Activated CD8-positive, alpha-beta memory T cell treated with anti-CD3 and anti-CD28 coated beads, Interleukin-2, amount 10 ng/mL, durations not matched to agents 7 days and 5 days (primary cell): ENCODE measurements around the gene DCLK1. TPM values are rescaled to one million over a fixed set of nuclear protein-coding genes. Genes with fewer than 3 reads are reported as not detected.
"Not testable (repeated sequence)": the region's sequence is repeated elsewhere in the genome, so short reads cannot be mapped to it uniquely, and the experiment has no call there.

ENCODE experiments used
- ATAC-seq: fragments of 150-1000 bp; cut with Tn5 transposase; one replicate; pipeline ENCODE4 v1.10.0; 2021; ENCODE audit warnings: moderate library complexity
- CTCF ChIA-PET: fragments of 350-600 bp; sonication (Branson Sonifier 250); formaldehyde crosslinking; loops from one replicate; lab custom pipeline; 2021; ENCODE audit warnings: antibody characterized with exemption; lab: Charles Lee
- DNase-seq: peaks from one replicate; pipeline ENCODE4 v3.0.0-alpha.2; 2020
- H3K27ac Mint-ChIP-seq: one replicate; pipeline ENCODE4 v1.8.0; 2021; ENCODE audit warnings: mild to moderate bottlenecking, mixed read lengths
- H3K27me3 Mint-ChIP-seq: one replicate; pipeline ENCODE4 v1.8.0; 2021; ENCODE audit warnings: mixed read lengths
- H3K36me3 Mint-ChIP-seq: one replicate; pipeline ENCODE4 v1.8.0; 2021; ENCODE audit warnings: mild to moderate bottlenecking, mixed read lengths
- H3K4me1 Mint-ChIP-seq: one replicate; pipeline ENCODE4 v1.8.0; 2021; ENCODE audit warnings: mixed read lengths
- H3K4me3 Mint-ChIP-seq: one replicate; pipeline ENCODE4 v1.8.0; 2021; ENCODE audit warnings: mild to moderate bottlenecking, moderate library complexity, mixed read lengths
- H3K9me3 Mint-ChIP-seq: one replicate; pipeline ENCODE4 v1.8.0; 2022; ENCODE audit warnings: low read depth, mixed read lengths
- total RNA-seq, 2 experiments: library from RNA; stranded (reverse); gene quantifications; one replicate each; pipeline ENCODE4 v1.2.3, GENCODE V29; 2021

The DCLK1 gene
- total RNA-seq, 2 experiments from 2014 or later = not detected

DNA sequence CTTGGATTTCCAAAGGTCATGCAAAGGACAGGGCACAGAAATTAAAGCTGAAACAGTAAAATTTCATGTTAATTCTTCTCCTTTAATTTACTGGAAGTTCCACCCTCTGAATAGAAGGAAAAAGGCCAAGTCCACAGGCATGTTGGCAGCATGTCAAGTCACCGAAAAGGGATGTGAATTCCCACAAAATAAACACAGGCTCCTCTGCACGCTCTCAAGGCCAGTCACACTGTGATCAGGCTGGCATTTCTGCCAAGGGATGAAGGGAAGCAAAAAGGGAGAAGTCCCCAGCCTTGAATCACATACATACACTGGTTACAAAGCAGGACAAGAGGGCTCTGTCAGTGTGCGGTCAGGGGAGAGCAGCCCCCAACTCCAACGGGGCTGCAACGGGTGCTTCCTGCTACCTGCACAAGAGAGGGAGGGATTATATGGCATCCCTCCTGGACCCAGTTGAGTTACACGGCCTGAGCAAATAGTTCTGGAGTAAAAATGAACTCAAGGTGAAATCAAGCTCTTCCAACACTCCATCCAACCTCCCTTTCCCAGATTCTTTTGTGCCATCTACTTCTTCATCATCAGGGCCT is 6.9 kb downstream of the DCLK1 start:
- H3K4me3 Mint-ChIP-seq = no peak overlapping the region
- H3K27me3 Mint-ChIP-seq = no peaks in the 10 kb centered on the region
- DNase-seq (no peak), ATAC-seq (no peak)
- H3K4me1 Mint-ChIP-seq = no peaks in the 10 kb centered on the region
- no peaks in the 10 kb centered on the region for H3K9me3 Mint-ChIP-seq
- no peak overlapping the region for H3K27ac Mint-ChIP-seq
- CTCF ChIA-PET = no interaction called here
- no peaks in the 10 kb centered on the region for H3K36me3 Mint-ChIP-seq

DNA sequence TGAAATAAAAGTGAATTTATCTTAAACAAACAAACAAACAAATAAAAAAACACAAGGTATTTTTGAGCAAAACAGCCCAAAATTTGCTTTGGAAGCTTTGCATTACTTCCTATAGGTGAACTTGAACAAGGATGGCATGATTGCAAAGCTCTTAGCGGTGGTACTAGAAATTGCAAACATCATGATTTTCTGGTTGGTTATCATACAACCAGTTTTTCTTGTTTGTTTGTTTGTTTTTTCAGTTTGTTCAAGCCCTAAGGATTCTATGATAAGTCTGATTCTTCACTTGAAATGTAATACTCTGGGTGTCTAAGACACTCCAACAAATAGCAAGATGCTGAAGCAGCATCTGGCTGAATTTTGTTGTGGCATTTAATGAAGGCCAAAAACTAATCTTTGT is 15.9 kb downstream of the DCLK1 start:
- no peaks in the 10 kb centered on the region for H3K27me3 Mint-ChIP-seq
- DNase-seq (no peak), ATAC-seq (no peak)
- H3K27ac Mint-ChIP-seq = no peak overlapping the region
- peaks cover 3% of the 10 kb centered on the region for H3K9me3 Mint-ChIP-seq
- H3K36me3 Mint-ChIP-seq = no peaks in the 10 kb centered on the region
- CTCF ChIA-PET = no interaction called here
- no peaks in the 10 kb centered on the region for H3K4me1 Mint-ChIP-seq
- no peak overlapping the region for H3K4me3 Mint-ChIP-seq

- Mint-ChIP-seq H3K27ac (no peak overlapping the region), H3K4me3 (no peak overlapping the region), H3K4me1 (no peaks in the 10 kb centered on the region), H3K27me3 (no peaks in the 10 kb centered on the region), H3K36me3 (no peaks in the 10 kb centered on the region), H3K9me3 (peaks cover 3% of the 10 kb centered on the region)
- DNase-seq = no peak
- ATAC-seq = no peak
- CTCF ChIA-PET = no interaction called here
Measured at GRCh38 chr13:36114233-36114632, 16.9 kb downstream of the DCLK1 start.

- no peak overlapping the region for H3K4me3 Mint-ChIP-seq
- H3K4me1 Mint-ChIP-seq = no peaks in the 10 kb centered on the region
- H3K27ac Mint-ChIP-seq = no peak overlapping the region
- CTCF ChIA-PET = no interaction called here
- no peak for DNase-seq
- H3K9me3 Mint-ChIP-seq = peaks cover 6% of the 10 kb centered on the region
- no peaks in the 10 kb centered on the region for H3K27me3 Mint-ChIP-seq
- H3K36me3 Mint-ChIP-seq = no peaks in the 10 kb centered on the region
- no peak for ATAC-seq
Measured at GRCh38 chr13:36108954-36109353, 22.2 kb downstream of the DCLK1 start.

DNA sequence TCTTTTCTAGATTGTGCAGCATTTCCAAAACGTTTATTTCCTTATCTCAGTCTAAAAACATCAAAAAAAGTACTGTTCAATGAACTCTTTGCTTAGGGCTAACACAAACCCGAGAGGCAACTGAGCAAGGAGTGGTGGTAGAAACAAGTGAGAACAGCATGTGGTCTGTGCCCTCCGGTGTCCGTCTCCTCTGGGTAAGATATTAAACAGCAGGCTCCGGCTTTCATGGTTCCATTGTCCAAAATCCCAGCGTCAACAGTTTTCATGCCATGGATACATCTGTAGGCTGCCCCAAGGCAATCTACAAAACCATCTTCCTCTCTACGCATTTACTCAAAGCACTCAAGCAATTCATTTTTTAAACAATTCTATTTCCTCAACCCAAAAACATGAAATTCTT is 22.8 kb downstream of the DCLK1 start:
- no peak for ATAC-seq
- Mint-ChIP-seq H3K9me3 (peaks cover 6% of the 10 kb centered on the region), H3K36me3 (no peaks in the 10 kb centered on the region), H3K4me3 (no peak overlapping the region), H3K27me3 (no peaks in the 10 kb centered on the region), H3K4me1 (no peaks in the 10 kb centered on the region), H3K27ac (no peak overlapping the region)
- DNase-seq = no peak
- CTCF ChIA-PET = no interaction called here

- Mint-ChIP-seq H3K4me3 (no peak overlapping the region), H3K36me3 (no peaks in the 10 kb centered on the region), H3K27ac (no peak overlapping the region), H3K9me3 (peaks cover 6% of the 10 kb centered on the region), H3K4me1 (no peaks in the 10 kb centered on the region), H3K27me3 (no peaks in the 10 kb centered on the region)
- DNase-seq (no peak), ATAC-seq (no peak)
- CTCF ChIA-PET = no interaction called here
Measured at GRCh38 chr13:36107521-36107920, 23.7 kb downstream of the DCLK1 start.

GRCh38 chr13:36105726-36106125 is 25.5 kb downstream of the DCLK1 start:
- Mint-ChIP-seq H3K27ac (no peak overlapping the region), H3K9me3 (peaks cover 6% of the 10 kb centered on the region)
- CTCF ChIA-PET = no interaction called here

DNA sequence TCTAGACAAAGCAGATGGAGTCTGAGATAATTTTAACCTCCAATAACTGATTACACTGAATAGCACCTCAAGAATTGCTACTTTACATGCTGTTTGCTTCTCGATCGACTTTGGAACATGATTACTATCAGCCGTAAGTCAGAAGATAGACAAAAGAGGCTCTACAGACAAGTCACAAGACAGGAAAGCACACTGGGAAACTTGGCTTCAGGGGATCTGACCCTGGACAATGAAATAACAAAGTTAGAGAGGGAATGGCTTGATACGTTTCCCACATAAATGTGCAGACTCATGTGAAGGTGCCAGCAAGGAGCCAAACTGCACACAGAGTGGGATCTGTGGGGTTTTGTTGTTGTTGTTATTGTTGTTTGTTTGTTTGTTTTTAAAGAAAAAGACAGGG is 28.5 kb downstream of the DCLK1 start:
- CTCF ChIA-PET = no interaction called here
- H3K27ac Mint-ChIP-seq = no peak overlapping the region
- H3K9me3 Mint-ChIP-seq = peaks cover 9% of the 10 kb centered on the region
- no peaks in the 10 kb centered on the region for H3K4me1 Mint-ChIP-seq
- no peak overlapping the region for H3K4me3 Mint-ChIP-seq
- ATAC-seq (no peak), DNase-seq (no peak)
- H3K36me3 Mint-ChIP-seq = no peaks in the 10 kb centered on the region
- H3K27me3 Mint-ChIP-seq = no peaks in the 10 kb centered on the region

More at GRCh38 chr13:36105726-36106125, 25.5 kb downstream of the DCLK1 start:
- DNase-seq (no peak), ATAC-seq (no peak)
- Mint-ChIP-seq H3K4me1 (no peaks in the 10 kb centered on the region), H3K27me3 (no peaks in the 10 kb centered on the region), H3K36me3 (no peaks in the 10 kb centered on the region), H3K4me3 (no peak overlapping the region)

GRCh38 chr13:36101907-36102306 is 29.3 kb downstream of the DCLK1 start:
- DNase-seq, CTCF ChIA-PET, H3K27ac Mint-ChIP-seq, H3K36me3 Mint-ChIP-seq, ATAC-seq, H3K9me3 Mint-ChIP-seq, H3K4me3 Mint-ChIP-seq, H3K27me3 Mint-ChIP-seq, H3K4me1 Mint-ChIP-seq: not testable (repeated sequence)

GRCh38 chr13:36101157-36101556 is 30.0 kb downstream of the DCLK1 start:
- Mint-ChIP-seq H3K4me3 (no peak overlapping the region), H3K9me3 (peaks cover 5% of the 10 kb centered on the region), H3K27ac (no peak overlapping the region), H3K4me1 (no peaks in the 10 kb centered on the region), H3K36me3 (no peaks in the 10 kb centered on the region), H3K27me3 (no peaks in the 10 kb centered on the region)
- ATAC-seq = no peak
- CTCF ChIA-PET = no interaction called here
- no peak for DNase-seq

- Mint-ChIP-seq H3K36me3 (no peaks in the 10 kb centered on the region), H3K27ac (no peak overlapping the region), H3K9me3 (peaks cover 5% of the 10 kb centered on the region), H3K4me3 (no peak overlapping the region), H3K27me3 (no peaks in the 10 kb centered on the region), H3K4me1 (no peaks in the 10 kb centered on the region)
- no peak for DNase-seq
- CTCF ChIA-PET = no interaction called here
- no peak for ATAC-seq
Measured at GRCh38 chr13:36098080-36098479, 33.1 kb downstream of the DCLK1 start.

- Mint-ChIP-seq H3K27ac (no peak overlapping the region), H3K36me3 (no peaks in the 10 kb centered on the region), H3K27me3 (no peaks in the 10 kb centered on the region), H3K4me3 (no peak overlapping the region), H3K4me1 (no peaks in the 10 kb centered on the region), H3K9me3 (peaks cover 7% of the 10 kb centered on the region)
- CTCF ChIA-PET = no interaction called here
- DNase-seq (no peak), ATAC-seq (no peak)
Measured at GRCh38 chr13:36096461-36097416, 34.4 kb downstream of the DCLK1 start.

DNA sequence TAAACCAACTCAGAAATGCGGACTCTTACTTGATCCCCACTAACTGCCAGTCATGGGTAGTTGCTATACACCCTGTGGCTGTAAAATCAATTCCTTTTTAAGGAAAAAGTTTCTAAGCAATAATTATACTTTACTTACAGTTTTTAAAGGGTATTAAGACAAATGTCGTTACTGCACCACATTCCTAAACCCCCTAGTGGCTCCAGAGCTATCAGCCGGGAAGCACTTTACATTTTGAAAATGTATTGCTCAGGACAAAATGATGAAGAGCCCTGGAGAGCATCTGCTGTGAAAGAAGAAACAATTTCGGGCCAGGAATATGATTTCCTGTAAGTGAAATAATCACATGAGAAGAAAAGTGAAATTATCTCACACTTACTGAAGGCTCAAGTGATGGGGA is 36.7 kb downstream of the DCLK1 start:
- DNase-seq (no peak), ATAC-seq (no peak)
- Mint-ChIP-seq H3K27ac (no peak overlapping the region), H3K4me3 (no peak overlapping the region), H3K4me1 (no peaks in the 10 kb centered on the region), H3K27me3 (no peaks in the 10 kb centered on the region), H3K36me3 (no peaks in the 10 kb centered on the region), H3K9me3 (peaks cover 8% of the 10 kb centered on the region)
- CTCF ChIA-PET = no interaction called here

DNA sequence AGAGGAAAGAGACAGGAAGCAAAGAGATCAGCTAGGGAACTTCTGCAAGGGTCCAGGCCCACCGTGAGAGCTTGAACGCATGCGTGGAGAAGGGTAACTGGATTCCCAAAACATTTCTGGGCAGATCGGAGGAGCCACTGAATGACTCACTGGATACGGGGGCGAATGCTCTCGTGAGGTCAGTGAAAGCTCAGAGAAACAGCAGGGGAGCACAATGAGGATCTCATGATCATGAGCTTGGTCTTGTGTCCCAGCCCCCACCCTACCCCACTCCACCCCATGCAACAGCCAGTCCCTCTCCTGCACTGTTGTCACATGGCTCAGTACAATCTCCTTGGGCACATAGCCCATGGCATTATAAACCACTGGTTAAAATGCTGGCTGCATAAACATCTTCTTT is 40.6 kb downstream of the DCLK1 start:
- ATAC-seq (no peak), DNase-seq (no peak)
- Mint-ChIP-seq H3K4me1 (no peaks in the 10 kb centered on the region), H3K27ac (no peak overlapping the region), H3K36me3 (no peaks in the 10 kb centered on the region), H3K27me3 (no peaks in the 10 kb centered on the region), H3K9me3 (peaks cover 7% of the 10 kb centered on the region), H3K4me3 (no peak overlapping the region)
- CTCF ChIA-PET = no interaction called here
